T-helper 2 cell (primary cell): Measurements from ENCODE around the gene CLCNKB.

Source experiments
- DNase-seq, 5 experiments: peaks; one replicate each; pipeline versions ENCODE4 v3.0.0 to v3.0.0-alpha.2; 2012 to 2022

CLCNKB gene

DNA sequence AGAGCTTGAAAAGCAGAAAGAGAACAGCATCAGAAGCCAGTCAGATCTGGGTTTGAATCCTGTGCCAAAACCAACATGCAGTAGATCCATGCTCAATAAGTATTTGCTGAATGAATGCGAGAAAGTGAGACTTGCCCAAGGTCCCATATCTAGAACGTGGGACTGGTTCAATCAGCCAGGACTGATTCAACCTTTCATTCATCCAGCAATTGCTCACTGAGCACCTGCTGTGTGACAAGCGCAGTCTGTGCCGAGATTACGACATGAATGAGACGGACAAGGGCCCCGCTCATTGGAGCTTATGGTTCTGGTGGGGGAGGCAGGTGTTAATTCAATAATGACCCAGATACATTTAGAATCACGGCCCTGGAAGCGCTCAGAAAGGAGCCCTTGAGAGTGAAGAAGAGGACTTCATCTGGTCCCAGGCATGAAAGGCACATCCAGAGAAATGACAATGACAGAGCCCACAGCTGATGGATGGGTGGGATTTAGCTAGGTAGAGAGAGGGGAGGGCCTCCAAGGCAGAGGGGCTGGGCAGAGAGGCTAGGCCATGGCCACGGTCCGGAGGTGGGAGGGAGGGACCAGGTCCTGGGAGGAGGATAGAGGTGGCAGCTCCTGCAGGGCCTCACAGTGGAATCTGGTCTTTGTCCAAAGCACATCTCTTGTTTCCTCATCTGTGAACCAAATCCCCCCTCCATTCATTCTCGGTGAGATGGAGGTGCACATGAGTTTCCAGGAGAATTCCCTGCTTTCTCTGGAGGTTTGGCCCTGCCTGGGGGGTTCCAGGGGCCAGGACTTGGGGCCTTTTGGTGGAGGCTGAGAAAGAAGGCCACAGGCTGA is 34.0 kb downstream of the CLCNKB start:
- DNase-seq = no peak

DNA sequence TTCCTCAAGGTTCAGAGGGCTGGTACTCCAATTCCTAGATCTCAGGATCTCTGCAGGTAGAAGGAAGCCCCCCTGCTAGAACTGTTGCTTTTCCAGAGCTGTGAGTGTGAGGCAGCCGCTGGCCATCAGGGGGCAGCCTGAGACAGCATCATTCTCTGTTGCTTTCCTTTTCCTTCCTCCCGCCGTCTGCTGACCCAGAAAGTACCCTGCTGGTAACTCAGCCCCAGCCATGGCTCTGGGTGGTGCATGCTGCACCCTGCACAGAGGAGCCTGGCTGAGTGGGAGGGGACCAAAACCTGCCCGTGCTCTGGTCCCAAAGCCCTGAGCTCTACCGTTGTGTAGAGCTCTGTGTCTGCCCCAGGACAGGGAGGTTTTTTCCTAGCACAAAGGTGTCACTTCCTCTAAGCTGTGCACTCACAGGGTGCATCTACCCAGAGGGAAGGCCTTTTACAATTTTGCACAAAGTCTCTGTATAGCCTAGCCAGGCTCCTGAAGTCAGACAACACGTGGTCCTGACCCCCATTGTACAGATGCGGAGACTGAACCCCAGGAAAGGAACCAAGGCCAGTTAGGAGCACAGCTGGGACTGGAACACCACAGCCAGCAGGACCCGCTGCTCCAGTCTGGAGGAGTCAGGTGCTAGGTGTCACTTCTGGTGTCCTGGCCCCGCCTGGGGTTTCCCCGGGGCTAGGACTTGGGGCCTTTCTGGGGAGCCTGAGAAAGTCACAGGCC is 35.5 kb downstream of the CLCNKB start:
- peak; percentile 35 to 76 (median 65) for DNase-seq

GRCh38 chr1:16080422-16081150 is 37.0 kb downstream of the CLCNKB start:
- DNase-seq = no peak

DNA sequence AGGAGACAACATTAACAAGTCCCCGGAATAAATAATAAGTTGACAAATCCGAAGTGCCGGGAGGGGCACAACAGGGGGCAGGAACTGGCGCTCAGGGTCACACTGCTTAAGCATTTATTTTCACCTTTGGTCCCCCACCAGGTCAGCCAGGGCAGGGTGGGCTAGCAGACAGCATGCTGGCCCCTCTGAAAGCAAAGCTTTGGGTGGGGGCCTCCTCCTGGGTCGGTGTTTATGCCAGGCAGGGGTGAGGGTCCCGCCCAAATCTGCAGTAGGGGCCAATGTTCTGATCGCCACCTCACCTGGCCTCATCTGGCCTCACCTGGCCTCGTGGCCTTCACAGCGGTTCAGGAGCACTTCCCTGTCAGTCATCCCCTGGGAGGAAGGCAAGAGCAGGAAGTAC is 38.1 kb downstream of the CLCNKB start:
- DNase-seq = no peak

GRCh38 chr1:16082283-16083038 is 38.9 kb downstream of the CLCNKB start:
- peak in 4 of 5 experiments; percentile 7 to 48 (median 41) for DNase-seq

DNA sequence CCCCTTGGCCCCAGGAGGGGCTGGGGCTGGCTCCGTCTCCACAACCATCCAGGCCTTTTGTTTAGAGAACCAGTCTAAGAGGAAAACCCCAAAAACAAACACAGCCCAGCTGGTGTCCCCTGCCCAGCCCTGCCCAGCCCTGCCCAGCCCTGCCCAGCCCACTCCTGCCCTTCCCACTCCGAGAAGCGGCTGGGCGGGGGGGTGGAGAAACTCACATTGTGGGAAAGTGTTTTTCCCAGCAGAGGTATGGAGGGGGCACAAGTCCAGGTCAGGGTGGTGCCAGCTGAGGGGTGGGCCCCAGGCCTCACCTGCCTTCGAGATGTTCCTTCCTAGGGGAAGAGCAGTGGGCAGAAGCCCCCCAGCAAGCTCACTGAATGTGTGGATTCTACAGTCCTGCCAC is 39.9 kb downstream of the CLCNKB start:
- DNase-seq = no peak

DNA sequence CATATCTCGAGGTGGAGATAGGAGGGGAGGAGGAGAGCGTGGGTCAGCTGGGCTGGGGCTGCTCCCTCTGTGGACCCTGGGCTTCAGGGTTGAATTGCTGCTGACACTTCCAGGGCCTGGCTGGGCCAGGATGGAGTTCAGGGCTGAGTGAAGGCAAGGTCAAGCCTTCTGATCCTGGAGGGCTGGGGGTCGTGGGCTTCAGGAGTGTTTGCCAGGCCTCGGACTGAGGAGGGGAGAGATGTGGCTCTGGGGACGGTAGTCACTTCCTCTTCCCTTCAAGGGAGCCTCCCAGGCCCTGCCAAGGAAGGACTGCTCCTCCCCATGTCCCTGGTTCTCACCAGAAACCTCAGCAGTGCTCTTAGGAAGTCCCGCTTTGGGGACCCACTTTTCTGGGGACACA is 41.9 kb downstream of the CLCNKB start:
- DNase-seq = no peak

DNA sequence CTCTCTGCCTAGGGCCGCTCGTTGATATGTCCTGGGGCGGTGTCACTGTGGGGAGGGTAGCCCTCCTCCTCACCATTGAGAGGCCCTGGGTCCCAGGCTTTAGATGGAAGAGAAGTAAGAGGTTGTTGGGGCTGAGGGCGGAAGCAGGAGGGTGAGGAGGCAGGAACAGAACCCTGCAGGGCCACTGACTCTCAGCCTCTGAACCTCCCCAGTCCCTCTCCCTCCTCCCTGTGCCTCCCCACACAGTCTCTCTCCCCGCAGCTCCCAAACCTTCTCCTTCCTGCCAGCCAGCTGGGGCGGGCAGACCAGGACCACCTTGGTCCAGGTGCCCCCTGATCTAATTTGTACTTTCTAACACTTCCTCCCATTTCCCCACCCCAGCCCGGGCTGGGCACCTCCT is 44.2 kb downstream of the CLCNKB start:
- no peak for DNase-seq

GRCh38 chr1:16088351-16088911 is 44.8 kb downstream of the CLCNKB start:
- no peak for DNase-seq

- no peak for DNase-seq
Measured at GRCh38 chr1:16088996-16089395, 45.4 kb downstream of the CLCNKB start.

DNA sequence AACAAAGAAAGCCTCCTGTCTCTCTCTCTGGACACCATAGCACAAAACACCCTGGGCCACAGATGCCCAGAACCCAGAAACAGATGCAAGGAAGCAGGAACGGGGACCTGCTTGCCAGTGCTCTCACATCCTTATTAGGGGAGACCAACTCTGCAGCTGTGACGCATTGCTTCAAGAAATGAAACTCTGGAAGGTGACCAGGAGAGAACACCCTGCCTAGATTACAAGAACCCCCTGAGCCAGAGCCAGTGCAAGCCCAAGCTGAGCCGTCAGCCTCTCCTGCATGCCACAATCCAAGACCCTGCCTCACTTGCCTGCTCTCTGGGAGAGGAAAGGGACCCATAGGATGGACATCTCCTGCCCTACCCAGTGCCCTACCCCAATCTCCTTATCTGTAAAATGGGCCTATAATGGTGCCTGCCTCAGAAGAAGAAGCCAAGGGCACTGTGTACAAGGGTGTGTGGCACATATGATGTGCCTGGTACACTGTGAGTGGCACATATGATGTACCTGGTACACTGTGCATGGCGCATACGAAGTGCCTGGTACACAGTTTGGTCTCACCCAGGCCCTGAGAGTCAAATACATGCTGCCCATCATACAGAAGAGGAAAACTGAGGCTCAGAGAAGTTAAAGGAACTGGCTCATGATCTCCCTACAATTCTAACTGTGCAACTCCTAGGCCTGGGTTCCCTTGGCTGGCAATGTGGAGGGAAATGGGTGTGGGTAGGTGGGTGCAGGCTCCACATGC is 46.7 kb downstream of the CLCNKB start:
- DNase-seq = no peak

DNA sequence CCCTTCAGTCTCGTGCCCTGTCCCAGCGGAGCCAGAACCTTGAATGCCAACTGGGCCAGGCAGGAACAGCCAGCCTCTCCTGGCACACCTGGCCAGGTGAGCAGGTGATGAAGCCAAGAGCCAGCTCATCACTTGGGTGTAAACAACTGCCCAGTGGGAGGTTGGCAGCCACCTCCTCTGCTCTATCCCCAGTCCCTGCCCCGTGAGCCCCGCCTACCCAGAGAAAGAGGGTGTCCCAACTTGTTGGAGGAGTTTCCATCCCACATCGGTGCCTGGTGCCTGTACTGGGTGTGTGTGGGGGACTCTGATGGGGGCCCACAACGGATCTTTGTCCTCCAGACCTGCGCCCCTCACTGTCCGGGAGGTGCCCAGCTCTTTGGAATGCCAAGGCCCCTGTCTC is 47.7 kb downstream of the CLCNKB start:
- DNase-seq = no peak

- DNase-seq = no peak
Measured at GRCh38 chr1:16092097-16092922, 48.7 kb downstream of the CLCNKB start.

GRCh38 chr1:16092923-16093511 is 49.4 kb downstream of the CLCNKB start:
- DNase-seq = no peak

DNA sequence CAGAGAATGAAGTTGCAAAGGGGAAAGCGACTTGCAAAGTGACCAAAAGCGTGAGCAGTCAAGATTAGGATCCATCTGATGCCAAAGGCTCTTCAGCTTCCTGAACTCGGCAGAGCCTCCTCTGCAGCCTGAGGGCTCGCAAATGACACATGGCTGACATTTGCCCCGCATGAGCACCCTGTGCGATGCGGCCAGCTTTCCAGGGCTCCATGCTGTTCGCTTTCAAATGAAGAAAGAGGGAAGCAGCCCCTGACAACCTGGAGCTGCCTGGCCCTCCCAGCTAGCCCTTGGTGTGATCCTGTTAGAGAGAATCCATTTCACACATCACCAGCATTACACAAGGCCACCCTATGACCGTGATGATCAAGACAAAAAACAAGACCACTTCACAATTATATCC is 50.0 kb downstream of the CLCNKB start:
- no peak for DNase-seq

DNA sequence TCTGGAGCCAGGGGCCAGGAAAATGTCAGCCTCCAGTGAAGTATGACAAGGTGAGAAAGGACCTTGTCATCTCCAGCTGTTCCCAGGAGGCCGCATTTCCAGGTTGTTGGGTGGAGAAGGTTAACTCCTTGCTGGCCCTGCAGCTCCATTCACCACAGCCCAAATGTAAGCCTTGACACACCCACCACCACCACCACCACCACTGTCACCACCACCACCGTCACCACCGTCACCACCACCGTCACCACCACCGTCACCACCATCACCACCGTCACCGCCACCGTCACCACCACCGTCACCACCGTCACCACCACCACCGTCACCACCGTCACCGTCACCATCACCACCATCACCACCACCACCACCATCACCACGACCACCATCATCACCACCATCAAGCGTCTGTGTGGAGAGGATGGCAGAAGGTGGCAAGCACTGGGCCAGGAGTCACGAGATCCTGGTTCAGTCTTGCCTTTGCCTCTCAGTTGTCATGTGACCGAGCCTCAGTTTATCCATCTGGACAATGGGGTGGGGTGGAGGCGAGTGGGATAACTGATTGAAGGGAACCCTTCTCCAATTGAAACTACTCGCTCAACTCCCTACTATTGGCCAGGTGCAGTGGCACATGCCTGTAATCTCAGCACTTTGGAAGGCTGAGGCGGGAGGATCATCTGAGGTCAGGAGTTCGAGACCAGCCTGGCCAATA is 51.0 kb downstream of the CLCNKB start:
- DNase-seq = no peak

DNA sequence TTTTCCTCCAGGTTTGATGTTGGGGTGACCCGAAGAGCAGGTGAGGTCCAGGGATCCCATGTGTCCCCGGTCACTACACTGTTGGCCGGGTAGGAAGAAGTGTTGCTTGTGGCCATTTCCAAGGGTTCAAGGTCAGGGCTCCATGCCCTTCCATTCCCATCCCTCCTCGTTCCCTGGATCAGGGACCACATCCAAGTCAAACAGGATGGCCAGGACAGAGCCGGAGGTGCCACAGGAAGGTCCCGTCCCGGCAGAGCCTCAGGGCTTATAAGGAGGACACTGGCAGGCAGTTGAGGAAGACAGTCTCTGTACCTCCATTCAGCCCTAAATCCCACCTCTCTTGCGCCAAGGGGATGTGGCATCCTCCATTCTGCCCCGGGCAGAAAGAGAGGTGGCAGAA is 51.9 kb downstream of the CLCNKB start:
- DNase-seq = no peak

DNA sequence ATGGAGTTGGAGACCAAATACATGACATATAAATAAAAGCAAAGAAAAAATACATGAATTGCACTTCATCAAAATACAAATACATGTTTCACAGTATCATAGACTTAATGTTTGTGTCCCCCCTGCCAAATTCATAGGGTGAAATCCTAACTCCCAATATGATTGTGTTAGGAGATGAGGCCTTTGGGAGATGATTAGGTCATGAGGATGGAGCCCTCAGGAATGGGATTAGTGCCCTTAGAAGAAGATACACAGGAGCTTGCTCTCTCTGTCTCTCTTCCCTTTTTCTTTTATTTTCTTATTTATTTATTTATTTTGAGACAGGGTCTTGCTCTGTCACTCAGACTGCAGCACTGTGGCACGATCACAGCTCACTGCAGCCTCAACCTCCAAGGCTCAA is 55.8 kb downstream of the CLCNKB start:
- DNase-seq = no peak

DNA sequence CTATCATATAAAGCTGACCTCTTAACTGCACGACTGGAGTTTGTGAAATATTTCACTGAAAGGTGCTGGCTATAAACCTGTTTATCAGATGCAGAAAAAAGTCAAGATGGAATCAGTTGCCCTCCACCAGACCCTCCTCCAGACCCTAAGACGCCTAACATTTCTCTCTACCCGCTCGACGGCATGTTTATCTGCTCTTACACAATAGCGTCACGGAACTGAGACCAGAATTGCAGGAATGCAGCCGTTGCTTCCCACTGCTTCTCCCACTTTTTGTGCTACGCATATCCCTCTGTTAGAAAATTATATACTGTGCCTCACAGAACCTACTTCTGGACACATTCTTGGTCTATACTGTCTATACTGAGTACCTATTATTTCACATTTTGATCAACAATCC is 58.0 kb downstream of the CLCNKB start:
- no peak for DNase-seq
